GM18508 (cell line): ENCODE data around the gene TSR1.
"Not testable (repeated sequence)": the region's sequence is repeated elsewhere in the genome, so short reads cannot be mapped to it uniquely, and the experiment has no call there.

Experiments used
- ATAC-seq: cut with Tn5 transposase; IDR thresholded peaks from one replicate; pipeline ENCODE4 v1.9.1; 2021; ENCODE audit warnings: moderate number of reproducible peaks; ENCODE audit not compliant: insufficient read depth, unreplicated experiment

Gene TSR1

DNA sequence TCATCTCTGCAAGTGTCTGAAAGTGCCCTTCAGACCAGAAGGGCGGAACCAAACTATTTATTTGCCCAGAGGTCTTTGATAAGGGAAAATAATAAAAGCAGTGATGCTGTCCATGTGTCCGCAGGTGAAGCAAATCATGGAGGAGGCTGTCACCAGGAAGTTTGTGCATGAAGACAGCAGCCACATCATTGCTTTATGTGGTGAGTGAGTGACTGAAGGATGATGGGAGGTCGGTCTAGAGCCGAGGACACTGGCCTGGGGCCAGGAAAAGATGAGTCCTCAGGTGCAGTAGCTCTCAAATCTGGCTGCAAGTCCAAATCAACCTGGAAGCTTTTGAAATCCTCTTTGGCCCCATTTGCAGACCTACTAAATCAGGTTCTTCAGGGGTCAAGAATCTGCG, 7.2 kb upstream of the TSR1 start:
- no peak for ATAC-seq

GRCh38 chr17:2338315-2338657, 2.0 kb upstream of the TSR1 start:
- no peak for ATAC-seq

DNA sequence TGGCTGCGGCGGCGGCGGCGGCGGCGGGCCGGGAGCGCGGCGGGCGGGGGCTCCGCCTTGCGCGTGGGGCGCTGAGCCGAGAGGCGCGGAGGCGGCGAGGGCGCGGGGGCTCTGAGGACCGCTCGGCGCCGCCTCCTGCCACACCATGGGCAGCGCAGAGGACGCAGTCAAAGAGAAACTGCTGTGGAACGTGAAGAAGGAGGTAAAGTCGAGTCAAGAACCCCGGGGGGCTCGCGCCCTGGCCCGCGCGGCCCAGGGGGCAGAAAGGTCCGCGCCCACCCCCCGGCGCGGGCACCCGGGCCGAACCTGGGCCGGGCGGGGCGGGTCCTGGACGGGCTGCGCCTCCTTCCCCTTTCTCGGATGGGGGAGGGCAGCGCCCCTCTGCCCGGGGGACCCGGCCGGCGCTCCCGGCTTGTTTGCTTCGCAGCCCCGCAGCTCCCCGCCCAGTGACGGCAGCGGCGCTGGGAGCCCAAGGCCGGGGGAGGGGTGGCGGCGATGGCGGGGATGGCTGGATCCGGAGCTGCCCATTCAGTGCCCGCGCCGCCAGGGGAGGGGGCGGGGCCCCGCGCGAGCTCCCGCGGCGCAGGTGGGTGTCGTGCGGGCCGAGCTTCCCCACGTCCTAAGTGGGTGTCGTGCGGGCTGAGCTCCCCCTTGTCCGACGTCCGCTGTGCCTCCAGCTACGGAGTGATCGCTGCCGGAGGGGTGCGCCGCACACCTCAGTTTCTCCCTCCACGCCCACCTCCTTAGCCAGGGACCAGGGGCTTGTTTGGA, 1.5 kb upstream of the TSR1 start:
- no peak for ATAC-seq

- ATAC-seq = no peak
Observed at GRCh38 chr17:2336852-2337543, 741 bp upstream of the TSR1 start, which contains the start of gene SGSM2. Gene SGSM2, plus strand, starts transcription at chr17:2337501. Its CDS starts 188 bp downstream, at chr17:2337689.

GRCh38 chr17:2335726-2336214, 487 bp downstream of the TSR1 start:
- no peak for ATAC-seq

- no peak for ATAC-seq
Observed at GRCh38 chr17:2331303-2331702, 5.0 kb downstream of the TSR1 start.

GRCh38 chr17:2323629-2324314, 12.5 kb downstream of the TSR1 start:
- ATAC-seq = no peak

- no peak for ATAC-seq
Observed at GRCh38 chr17:2321399-2321798, 14.9 kb downstream of the TSR1 start.

- no peak for ATAC-seq
Observed at GRCh38 chr17:2319051-2319450, 17.2 kb downstream of the TSR1 start.

- no peak for ATAC-seq
Observed at GRCh38 chr17:2317796-2318195, 18.5 kb downstream of the TSR1 start.

GRCh38 chr17:2316916-2317205, 19.4 kb downstream of the TSR1 start:
- not testable (repeated sequence) for ATAC-seq

DNA sequence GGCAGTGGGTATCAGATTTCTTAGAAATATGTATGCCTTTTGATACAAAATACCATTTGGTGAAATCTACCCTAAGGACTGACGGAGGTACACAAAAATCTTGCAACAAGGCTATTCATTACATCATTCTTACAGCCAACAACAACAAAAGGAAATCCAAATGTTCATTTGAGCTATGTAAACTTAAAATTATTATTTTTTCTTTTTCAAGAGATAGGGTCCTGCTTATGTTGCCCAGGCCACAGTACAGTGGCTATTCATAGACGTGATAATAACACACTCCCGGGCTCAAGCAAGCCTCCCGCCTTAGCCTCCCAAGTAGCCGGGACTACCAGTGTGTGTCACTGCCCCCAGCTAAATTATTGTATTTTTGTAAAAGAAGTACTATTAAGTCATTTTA, 23.5 kb downstream of the TSR1 start:
- ATAC-seq = no peak

DNA sequence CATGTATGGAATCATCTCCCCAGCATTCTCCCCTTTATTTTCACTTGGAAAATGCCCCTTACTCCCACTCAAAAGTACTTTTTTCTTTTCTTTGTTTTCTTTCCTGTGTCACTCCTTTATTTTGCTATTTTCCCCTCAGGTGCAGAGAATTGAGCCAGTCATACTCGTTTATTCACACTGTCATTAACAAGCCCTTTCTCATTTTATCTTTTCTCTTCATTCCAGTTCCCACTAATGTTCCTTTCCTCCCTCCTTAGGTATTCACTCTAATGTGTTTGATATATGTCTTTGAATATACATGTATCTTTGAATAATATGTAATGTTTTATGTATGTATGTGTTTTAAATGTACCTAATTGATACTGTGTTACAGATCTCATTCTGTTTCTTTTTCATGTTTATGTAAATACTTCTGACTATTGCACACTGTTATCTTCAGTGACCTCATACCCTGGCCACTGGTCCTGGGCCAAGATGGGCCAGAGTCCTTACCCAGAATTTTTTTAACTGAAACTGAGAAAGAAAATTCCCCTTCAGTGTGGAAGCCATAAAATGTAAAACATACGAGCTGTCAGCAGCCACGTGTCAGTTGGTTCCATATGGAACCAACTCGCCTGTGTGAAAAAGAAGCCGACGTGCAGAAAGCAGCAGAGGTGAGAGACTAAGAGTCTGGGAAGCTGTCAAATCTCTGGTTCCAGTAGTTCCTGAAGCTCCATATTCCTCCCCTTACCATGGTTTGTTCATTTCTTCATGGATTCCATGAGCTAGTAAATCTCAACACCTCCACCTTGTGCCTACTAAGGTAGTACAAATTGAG, 26.7 kb downstream of the TSR1 start:
- no peak for ATAC-seq

GRCh38 chr17:2304931-2305330, 31.3 kb downstream of the TSR1 start:
- no peak for ATAC-seq

DNA sequence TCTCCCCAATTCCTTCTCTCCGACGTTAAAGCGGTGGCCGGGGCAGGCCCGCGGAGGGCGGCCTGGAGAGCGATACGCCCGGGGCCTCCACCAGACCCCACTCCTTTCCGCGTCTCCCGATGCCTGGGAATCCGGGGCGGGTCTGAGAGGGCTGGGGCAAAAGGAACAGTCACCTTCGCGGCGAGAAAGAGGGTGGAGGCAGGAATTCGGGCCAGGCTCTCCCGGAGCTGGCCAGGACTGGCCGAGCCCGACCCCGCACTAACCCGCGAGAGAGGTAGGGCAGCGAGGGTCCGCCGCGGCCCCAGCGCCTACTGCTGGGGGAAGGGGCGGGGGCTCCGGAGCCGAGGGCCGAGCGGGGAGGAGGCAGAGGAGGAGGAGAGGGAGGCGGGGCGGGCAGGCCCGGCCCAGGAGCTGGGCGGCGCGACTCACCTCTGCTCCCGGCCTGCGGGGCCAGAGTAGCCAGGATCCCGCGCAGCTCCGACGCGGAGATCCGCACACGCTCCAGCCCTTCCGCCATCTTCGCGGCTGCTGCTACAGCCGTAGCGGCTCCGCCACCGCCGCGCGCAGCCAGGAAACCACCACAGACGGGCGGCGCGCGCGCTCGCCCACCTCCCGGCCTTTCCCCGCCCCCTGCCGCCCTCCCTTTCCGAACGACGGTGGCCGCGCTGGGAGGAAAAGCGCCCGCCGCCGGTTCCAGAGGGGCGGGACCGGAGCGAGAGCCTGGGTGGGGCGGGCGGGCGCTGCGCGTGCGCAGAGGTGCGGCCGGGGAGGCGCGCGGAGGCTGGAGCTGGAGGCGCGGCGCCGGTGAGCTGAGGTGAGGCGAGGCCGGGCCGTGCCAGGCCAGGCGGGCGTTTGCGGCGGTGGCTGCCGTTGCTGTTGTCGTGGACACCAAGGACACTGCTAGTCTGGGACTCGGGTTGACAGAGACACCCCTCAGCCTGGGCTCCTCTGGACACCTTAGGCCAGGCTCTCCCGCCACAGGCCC, 32.8 kb downstream of the TSR1 start, which contains the start of the genes SMG6 and SRR:
Gene SMG6 (minus strand): TSS at position 582 of the 985 bp plus-strand sequence. CDS start 65 bp downstream, at position 517.
Gene SRR (plus strand): TSS at position 747 of the 985 bp plus-strand sequence. CDS start 11,611 bp downstream, outside the sequence.
- peak; percentile 44 for ATAC-seq

- ATAC-seq = no peak
Observed at GRCh38 chr17:2302778-2303203, 33.5 kb downstream of the TSR1 start.

DNA sequence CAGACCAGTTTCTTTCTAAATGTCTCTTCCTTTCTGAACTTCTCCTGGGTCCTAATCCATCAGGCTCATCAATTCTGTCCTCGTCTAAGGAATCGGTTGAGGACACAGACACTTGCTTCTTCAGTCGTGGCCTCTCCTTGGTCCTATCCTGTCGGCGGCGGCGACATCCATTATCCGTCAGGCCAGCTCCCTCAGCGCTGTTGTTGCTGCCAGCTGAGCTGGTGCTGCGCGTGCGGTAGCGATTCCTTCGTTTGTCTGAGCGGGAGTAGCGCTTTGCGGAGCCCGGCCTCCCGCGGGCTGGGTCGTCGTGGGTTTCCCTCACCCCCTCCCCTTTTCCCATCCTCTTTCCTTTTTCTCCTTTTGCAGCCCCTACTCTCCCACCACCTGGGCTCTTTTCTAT, 36.5 kb downstream of the TSR1 start:
- ATAC-seq = no peak

GRCh38 chr17:2299136-2299535, 37.1 kb downstream of the TSR1 start:
- no peak for ATAC-seq

GRCh38 chr17:2297023-2297422, 39.2 kb downstream of the TSR1 start:
- no peak for ATAC-seq
